Anterior cingulate cortex (tissue), 58 donors: ENCODE measurements around the gene PCDH7.

ENCODE experiments used
- DNase-seq, 58 donors: peaks; one replicate each; lab custom pipeline; 2025; lab: John Stamatoyannopoulos, UW

Gene PCDH7, protein sequence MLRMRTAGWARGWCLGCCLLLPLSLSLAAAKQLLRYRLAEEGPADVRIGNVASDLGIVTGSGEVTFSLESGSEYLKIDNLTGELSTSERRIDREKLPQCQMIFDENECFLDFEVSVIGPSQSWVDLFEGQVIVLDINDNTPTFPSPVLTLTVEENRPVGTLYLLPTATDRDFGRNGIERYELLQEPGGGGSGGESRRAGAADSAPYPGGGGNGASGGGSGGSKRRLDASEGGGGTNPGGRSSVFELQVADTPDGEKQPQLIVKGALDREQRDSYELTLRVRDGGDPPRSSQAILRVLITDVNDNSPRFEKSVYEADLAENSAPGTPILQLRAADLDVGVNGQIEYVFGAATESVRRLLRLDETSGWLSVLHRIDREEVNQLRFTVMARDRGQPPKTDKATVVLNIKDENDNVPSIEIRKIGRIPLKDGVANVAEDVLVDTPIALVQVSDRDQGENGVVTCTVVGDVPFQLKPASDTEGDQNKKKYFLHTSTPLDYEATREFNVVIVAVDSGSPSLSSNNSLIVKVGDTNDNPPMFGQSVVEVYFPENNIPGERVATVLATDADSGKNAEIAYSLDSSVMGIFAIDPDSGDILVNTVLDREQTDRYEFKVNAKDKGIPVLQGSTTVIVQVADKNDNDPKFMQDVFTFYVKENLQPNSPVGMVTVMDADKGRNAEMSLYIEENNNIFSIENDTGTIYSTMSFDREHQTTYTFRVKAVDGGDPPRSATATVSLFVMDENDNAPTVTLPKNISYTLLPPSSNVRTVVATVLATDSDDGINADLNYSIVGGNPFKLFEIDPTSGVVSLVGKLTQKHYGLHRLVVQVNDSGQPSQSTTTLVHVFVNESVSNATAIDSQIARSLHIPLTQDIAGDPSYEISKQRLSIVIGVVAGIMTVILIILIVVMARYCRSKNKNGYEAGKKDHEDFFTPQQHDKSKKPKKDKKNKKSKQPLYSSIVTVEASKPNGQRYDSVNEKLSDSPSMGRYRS (N-terminal part only)

DNA sequence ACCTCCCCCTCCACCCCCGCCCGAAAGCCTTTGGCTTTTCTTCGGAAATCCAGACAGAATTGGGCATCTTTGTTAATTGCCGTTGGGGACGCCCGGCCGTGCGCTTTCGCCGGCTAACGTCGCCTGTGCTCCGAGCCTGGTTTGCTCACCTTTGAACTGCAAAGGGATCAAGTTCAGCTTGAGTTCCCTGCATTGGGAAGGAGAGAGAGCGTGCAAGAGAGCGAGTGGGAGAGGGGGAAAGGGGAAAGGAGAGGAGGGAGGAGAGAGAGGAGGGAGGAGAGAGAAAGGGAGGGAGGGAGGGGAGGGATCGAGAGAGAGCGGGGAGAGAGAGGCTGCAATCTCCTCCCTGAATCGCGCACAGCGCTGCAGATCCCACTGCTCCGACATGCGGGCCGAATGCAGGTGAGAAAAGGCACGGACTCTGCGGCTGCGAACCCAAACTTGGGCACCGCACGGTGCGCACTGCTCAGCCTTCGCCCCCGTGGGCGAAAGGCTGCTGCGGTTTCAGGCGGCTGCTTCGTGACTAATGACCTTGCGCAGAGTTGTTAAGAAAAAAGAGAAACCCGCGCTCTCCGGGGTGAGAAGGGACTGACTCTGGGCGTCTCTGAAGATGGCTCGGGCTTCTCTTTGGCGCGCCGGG is at the start of gene PCDH7:
TSS of gene PCDH7 (plus strand) at position 349 of the 640 bp plus-strand sequence. CDS start 1,054 bp downstream, outside the sequence.
- DNase-seq: peak in 50 of 58 donors; percentile 18 to 83 (median 50)

DNA sequence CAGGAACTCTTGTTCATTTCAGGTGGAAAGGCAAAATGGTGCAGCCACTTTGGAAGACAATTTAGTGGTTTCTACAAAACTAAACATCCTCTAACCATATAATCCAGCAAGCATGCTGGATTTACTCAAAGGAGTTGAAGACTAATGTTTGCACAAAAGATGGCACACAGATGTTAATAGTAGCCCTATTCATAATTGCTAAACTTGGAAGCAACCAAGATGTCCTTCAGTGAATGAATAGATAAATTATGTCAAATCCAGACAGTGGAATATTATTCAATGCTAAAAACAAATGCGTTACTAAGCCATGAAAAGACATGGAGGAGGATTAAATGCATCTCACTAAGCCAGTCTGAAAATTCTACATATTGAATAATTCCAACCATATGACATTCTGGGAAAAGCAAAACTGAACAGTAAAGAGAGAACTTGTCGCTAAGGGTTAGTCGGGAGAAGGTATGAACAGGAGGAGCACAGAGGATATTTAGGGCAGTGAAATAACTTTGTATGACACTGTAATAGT is 48.2 kb upstream of the PCDH7 start:
- no peak for DNase-seq

DNA sequence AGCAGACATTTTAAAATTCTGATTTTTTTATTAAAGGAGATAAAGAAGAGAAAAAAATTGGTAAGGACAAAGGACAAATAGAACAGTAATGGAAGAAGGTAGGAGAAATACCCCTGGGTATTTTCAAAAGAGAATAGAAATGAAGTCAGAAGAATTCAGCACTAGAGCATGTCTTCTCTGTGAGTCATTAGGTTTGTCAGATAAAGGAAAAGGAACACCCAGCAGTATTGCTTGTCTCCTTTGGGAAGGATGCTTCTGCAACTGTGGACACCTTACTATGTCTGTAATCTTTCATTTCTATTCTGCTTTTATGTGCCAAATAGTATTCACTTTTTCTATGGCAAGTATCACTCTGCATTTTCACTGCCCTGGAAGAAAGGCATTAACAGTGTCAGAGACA is 24.0 kb upstream of the PCDH7 start:
- no peak for DNase-seq

DNA sequence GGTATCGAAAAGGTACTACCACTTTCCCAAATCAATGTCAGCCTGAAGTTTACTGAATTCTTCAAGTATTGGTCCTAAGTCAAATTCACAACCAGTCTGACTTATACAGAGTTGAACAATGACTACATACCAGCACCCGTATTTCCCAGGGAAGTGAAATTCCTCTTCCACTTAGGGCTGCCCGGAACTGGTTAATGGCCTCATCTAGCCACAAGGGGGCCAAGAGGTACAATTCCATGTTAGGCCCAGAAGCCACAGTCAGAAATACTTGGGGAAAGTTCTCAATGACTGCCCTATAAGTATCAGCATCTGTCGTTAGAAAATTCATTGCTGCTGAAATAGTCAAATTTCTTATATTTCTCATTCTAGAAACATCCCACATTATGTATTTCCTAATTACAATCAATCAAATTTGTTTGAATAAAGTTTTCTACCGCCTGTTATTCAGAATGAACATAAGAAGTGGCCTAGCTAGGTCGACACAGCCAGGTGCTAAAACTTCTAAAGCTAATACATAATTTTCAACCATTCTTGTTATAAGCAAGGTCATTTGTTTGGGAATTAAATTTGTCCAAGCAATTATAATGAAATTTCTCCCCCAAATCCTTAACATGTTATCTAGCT is 5.6 kb upstream of the PCDH7 start:
- DNase-seq: peak in 10 of 58 donors; percentile 1 to 29 (median 14)

DNA sequence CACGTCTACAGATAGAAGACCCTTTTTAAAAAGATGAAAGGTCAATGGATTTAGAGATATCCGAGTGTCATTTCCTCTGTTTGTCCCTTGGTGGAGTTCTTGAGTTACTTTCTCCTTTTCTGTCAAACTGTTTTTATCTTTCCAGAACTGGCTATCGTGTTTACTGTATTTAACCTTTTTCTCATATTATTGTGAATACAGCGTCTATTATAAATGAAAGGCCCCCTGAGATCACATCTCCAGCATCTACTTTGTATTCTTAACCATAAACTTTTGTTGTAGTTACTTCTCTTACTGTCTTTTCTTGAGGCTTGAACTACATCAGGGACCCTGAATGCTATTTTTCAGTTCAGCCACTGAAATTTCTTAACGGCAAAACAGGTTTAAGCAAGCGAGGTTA is 4.0 kb upstream of the PCDH7 start:
- DNase-seq: no peak

DNA sequence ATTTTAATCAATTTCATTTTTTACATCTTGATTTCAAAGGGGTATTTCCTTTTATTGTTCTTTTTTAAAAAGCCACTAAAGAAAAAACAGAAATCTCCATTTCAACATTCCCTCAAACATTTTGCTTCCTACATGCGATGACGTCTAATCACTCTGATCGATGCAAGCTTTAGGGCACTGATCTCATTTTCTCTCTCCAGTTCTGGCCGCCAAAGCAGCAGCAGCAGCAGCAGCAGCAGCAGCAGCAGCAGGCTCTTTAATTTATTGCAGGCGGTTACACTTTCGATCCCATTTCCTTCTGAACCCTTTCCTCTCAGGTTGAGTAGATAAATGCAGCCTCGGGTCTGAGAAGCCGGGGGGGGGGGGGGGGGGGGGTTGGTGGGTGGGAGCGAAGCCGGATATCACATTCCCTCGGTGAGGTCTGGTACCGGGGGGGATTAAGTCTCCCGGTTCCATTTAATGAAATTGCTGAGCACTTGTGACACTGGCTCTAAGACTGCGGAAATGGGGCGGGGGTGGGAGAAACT is 3.4 kb upstream of the PCDH7 start:
- peak in 7 of 58 donors; percentile 32 to 71 (median 45) for DNase-seq

DNA sequence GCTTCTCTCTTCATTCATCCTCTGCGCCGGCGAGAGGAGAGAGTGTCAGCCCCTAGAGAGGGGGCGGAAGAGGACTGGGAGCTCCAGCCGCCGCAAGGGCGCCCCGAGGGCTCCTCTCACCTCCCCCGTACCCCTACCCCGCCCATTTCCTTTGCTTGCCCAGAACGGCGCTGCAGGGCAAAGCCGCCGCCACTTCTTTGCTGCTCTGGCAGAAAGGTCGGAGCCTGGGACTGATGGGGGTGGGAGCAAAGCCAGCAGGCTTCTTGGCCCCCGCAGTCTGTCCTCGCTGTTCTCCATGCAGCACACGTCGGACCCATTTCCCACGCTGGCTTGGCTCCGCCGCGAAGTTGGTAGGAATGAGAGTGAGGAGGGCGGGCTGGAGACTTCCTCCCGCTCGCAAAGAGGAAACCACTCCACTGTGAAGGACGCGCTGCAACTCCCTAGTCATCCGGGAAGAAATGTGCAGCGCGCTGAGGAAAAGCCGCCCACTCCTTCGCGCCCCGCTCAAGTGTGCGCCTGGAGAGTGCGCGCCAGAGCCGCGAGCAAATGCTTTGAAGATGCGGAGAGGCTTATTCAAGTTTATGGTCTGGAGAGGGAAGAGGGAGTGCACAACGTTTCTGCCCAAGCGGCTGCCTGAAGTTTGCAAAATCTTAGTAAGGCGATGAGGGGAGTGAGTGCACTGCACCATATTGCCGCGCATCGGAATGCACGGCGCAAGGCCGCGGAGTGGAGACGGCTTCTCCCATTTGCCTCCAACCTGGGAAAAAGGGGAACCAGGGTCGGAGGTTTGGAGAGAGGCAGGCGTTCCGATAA is 2.8 kb upstream of the PCDH7 start:
- peak in 57 of 58 donors; percentile 33 to 90 (median 71) for DNase-seq

DNA sequence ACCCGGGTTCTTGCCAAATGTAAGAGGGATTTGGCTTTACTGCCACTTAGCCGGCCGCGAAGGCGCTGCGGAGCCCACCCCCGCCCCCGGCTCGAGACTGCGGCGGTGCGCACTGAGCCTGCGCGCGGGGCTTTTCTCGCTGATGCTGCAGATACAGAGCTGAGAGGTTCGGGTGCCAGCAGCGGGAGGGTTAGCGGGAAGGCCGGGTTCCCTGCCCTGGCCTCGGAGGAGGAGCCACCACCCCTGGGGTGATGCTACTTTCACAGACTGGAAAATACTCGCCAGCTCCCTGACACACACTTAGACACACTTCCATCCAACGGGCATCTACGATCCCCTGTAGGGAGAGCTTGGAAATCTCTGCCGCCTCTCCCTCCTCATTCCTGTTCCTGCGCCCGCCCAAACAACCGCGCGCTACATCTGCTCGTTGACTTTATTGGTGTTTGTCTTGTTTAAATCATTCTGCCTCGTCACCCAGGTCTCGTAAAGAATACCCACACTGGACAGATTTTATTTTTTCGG is 2.1 kb upstream of the PCDH7 start:
- DNase-seq: peak in 55 of 58 donors; percentile 32 to 86 (median 65)

DNA sequence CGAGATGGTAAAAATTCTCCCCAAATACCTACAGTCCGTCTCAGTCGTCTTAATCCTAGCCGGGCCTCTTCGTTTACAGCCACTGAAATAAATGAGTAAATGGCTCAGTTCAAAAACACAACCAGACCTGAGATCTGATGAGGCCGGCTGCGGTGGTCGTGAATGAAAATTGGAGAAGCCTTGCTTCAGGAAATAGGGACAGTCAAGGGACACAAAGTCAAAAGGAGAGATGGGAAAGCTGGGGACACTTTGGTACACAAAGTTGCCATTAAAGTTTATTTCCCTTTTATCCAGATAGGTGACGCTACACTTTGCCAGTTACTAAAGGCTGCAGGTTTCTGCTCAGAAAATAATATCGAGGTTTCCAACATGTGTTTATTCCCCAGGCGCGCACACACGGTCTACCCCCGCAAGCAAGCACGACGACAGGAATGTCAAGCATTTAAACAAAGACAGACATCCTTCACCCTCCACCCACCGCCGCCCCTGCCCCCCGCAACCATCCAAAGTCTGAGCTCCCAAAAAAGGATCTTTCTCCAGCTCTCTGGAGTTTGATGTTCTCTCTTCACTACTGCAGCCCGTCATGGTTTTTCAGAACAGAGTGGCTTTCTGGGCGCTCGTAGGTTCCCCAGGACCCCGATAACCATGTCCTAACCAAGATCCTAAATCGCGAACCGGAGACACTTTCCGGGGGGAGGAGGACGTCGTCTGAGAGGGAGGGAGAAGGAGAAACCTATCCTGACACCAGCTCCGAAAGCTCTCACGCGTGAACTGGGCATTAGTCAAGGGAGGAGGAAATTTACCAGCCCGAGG is 1.3 kb upstream of the PCDH7 start:
- peak in 12 of 58 donors; percentile 11 to 81 (median 41) for DNase-seq

DNA sequence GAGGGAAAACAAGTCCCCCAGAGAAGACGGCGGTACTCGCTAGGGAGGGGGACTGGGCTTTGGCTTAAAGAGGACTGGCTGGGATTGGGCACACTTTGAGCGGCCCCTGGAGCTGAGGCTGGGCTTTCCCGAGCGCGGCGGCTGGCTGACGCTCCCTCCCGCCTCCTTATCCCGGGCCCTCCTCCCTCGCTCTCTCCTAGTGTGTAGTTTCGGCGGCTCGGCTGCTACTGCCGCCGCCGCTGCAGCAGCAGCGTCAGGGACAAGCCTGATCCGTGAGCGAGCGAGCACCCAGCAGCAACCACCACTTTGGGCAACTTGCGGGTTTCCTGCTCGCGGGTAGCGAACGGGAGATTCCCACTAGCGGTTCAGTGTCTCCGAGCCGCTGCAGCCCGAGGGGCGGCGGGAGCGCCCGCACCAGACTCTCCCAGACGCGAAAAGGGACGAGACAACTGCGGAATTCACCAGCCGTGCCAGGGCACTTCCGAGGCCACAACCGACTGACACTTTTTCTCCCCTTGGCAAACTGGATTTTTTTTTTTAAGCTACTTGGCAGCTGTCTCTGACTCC is 632 bp upstream of the PCDH7 start:
- peak in 52 of 58 donors; percentile 11 to 83 (median 61) for DNase-seq

DNA sequence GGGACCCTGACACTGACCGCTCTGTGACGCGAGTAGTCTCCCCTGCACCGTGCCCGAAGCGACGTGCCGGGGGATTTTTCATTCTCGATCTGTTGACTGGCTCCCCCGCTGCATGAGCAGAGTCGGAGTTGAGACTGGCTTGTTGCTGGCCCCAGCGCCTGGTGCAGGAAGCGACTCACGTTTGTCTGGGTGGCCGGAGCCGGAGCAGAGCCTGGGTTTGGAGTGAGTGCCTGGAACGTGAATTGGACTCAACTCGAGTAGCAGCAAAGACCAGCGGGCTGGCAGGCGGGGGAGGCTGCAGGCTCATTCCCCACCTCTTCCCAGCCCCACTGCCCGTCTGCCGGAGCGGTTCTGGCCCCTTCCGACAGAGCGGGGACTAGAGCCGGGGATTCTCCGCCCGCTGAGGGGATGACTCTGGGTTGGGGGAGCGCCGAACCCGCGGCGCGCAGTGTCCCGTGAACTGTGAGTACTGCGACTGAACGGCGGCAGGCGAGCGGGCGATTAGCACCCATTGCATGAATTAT is 554 bp downstream of the PCDH7 start:
- peak in 29 of 58 donors; percentile 15 to 68 (median 44) for DNase-seq

DNA sequence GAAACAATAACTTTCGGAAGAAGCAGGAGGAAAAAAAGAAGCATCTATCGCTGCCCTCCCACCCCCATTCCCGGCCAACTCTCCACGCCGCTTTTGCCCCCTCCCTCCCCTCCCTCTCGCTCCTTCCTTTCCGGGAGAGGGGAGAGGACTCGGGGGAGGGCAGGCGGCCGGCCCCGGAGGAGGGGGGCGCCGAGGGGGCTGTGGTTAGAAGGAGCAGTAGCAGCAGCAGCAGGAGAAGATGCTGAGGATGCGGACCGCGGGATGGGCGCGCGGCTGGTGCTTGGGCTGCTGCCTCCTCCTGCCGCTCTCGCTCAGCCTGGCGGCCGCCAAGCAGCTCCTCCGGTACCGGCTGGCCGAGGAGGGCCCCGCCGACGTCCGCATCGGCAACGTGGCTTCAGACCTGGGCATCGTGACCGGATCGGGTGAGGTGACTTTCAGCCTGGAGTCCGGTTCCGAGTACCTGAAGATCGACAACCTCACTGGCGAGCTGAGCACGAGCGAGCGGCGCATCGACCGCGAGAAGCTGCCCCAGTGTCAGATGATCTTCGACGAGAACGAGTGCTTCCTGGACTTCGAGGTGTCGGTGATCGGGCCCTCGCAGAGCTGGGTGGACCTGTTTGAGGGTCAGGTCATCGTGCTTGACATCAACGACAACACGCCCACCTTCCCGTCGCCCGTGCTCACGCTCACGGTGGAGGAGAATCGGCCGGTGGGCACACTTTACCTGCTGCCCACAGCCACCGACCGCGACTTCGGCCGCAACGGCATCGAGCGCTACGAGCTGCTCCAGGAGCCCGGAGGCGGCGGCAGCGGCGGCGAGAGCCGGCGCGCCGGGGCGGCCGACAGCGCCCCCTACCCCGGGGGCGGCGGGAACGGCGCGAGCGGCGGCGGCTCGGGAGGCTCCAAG is 1.3 kb downstream of the PCDH7 start:
- peak in 24 of 58 donors; percentile 6 to 62 (median 41) for DNase-seq

DNA sequence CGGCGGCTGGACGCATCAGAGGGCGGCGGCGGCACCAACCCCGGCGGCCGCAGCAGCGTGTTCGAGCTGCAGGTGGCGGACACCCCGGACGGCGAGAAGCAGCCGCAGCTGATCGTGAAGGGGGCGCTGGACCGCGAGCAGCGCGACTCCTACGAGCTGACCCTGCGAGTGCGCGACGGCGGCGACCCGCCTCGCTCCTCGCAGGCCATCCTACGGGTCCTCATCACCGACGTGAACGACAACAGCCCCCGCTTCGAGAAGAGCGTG is 1.9 kb downstream of the PCDH7 start:
- peak in 2 of 58 donors; percentile 5 to 6 for DNase-seq

DNA sequence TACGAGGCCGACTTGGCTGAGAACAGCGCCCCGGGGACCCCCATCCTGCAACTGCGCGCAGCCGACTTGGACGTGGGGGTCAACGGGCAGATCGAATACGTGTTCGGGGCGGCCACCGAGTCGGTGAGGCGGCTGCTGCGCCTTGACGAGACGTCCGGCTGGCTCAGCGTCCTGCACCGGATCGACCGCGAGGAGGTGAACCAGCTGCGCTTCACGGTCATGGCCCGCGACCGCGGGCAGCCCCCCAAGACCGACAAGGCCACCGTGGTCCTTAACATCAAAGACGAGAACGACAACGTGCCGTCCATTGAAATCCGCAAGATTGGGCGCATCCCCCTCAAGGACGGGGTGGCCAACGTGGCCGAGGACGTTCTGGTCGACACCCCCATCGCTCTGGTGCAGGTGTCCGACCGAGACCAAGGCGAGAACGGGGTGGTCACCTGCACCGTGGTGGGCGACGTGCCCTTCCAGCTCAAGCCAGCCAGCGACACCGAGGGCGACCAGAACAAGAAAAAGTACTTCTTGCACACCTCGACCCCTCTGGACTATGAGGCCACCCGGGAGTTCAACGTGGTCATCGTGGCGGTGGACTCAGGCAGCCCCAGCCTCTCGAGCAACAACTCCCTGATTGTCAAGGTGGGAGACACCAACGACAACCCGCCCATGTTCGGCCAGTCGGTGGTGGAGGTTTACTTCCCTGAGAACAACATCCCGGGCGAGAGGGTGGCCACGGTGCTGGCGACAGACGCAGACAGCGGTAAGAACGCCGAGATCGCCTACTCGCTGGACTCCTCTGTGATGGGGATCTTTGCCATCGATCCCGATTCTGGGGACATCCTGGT is 2.4 kb downstream of the PCDH7 start:
- peak in 4 of 58 donors; percentile 1 to 25 (median 12) for DNase-seq
